ENCODE results near the gene HNMT.

GRCh38 chr2:137946227-137946626 is 18.0 kb upstream of the HNMT start:
- TF ChIP-seq CTCF (IDR thresholded peaks at IDR 0.05) (no peak), POLR2A (IDR thresholded peaks at IDR 0.05) (no peak), EP300 (IDR thresholded peaks at IDR 0.05) (no peak)

All from gastroesophageal sphincter (tissue), 3 donors.